Naive thymus-derived CD8-positive, alpha-beta T cell (primary cell): ENCODE results near the gene ITSN1. TPM values are rescaled to one million over a fixed set of nuclear protein-coding genes. Genes with fewer than 3 reads are reported as not detected.

Source experiments
- ATAC-seq, 2 donors: fragments of 150-1000 bp; cut with Tn5 transposase in 1 of 2; sonication (Bioruptor Pico), chemical (Tn5 transposase) in 1 of 2; 1 replicate in 1 of 2; 2 replicates in 1 of 2; pipeline ENCODE4 v1.10.0; 2021; ENCODE audit warnings: mild to moderate bottlenecking in 2 of 2, moderate library complexity in 2 of 2
- POLR2A ChIA-PET: fragments of 350-600 bp; sonication (Branson Sonifier 250); formaldehyde crosslinking; loops from one replicate; lab custom pipeline; 2021; ENCODE audit warnings: antibody characterized with exemption; lab: Charles Lee
- DNase-seq, 10 donors: peaks; one replicate each; pipeline versions ENCODE4 v3.0.0 to v3.0.0-alpha.2; 2020 to 2022
- H3K27ac Mint-ChIP-seq, 10 donors: one replicate each; pipeline ENCODE4 v1.8.0; 2020 to 2022; ENCODE audit warnings: mild to moderate bottlenecking in 10 of 10, mixed read lengths in 10 of 10, moderate library complexity in 4 of 10, inconsistent platforms in 1 of 10
- H3K27me3 Mint-ChIP-seq, 5 donors: one replicate each; pipeline ENCODE4 v1.8.0; 2021 to 2022; ENCODE audit warnings: mixed read lengths in 5 of 5
- H3K36me3 Mint-ChIP-seq, 3 donors: one replicate each; pipeline ENCODE4 v1.8.0; 2020 to 2022; ENCODE audit warnings: mixed read lengths in 3 of 3, mild to moderate bottlenecking in 2 of 3, inconsistent platforms in 1 of 3
- H3K4me1 Mint-ChIP-seq, 4 donors: one replicate each; pipeline ENCODE4 v1.8.0; 2021 to 2022; ENCODE audit warnings: mixed read lengths in 4 of 4
- H3K4me3 Mint-ChIP-seq, 10 donors: one replicate each; pipeline ENCODE4 v1.8.0; 2020 to 2022; ENCODE audit warnings: mild to moderate bottlenecking in 10 of 10, mixed read lengths in 10 of 10, moderate library complexity in 6 of 10, inconsistent platforms in 1 of 10
- H3K9me3 Mint-ChIP-seq, 9 donors: one replicate each; pipeline ENCODE4 v1.8.0; 2020 to 2022; ENCODE audit warnings: mixed read lengths in 9 of 9, mild to moderate bottlenecking in 3 of 9, inconsistent platforms in 1 of 9, moderate library complexity in 1 of 9
- polyA plus RNA-seq, 3 donors: library from polyadenylated mRNA; unstranded; fragments of 300-500 nt; fragmentation: Illumina TruSeq; gene quantifications; one replicate each; pipeline ENCODE4 v1.2.3, GENCODE V29; 2021
- total RNA-seq, 8 experiments: library from RNA in 2 of 8; stranded (reverse) in 2 of 8; gene quantifications; one replicate each; pipeline ENCODE4 v1.2.3 and lab custom pipeline; 2021 to 2026

ITSN1 gene
- total and polyA plus RNA-seq, 5 experiments from 2014 or later, result 0.15 to 4.3 (median 0.88) TPM

- H3K4me3 Mint-ChIP-seq, result no peak overlapping the region
- no peaks in the 10 kb centered on the region for H3K36me3 Mint-ChIP-seq
- POLR2A ChIA-PET, result no interaction called here
- no peaks in the 10 kb centered on the region for H3K4me1 Mint-ChIP-seq
- ATAC-seq, result no peak
- DNase-seq, result no peak
- H3K27ac Mint-ChIP-seq, result peak overlapping the region in 1 of 10 donors; percentile 40
- peaks cover 0 to 6% (median 1%) of the 10 kb centered on the region in 5 donors for H3K27me3 Mint-ChIP-seq
- H3K9me3 Mint-ChIP-seq, result no peaks in the 10 kb centered on the region
These were observed 46.1 kb downstream of the ITSN1 start for GRCh38 chr21:33688353-33688752.

- H3K27ac Mint-ChIP-seq, result no peak overlapping the region
- ATAC-seq (no peak), DNase-seq (no peak)
- no peaks in the 10 kb centered on the region for H3K4me1 Mint-ChIP-seq
- no peak overlapping the region for H3K4me3 Mint-ChIP-seq
- peaks cover 0 to 4% (median 1%) of the 10 kb centered on the region in 5 donors for H3K27me3 Mint-ChIP-seq
- H3K9me3 Mint-ChIP-seq, result no peaks in the 10 kb centered on the region
- POLR2A ChIA-PET, result no interaction called here
- no peaks in the 10 kb centered on the region for H3K36me3 Mint-ChIP-seq
These were observed 48.6 kb downstream of the ITSN1 start for GRCh38 chr21:33690874-33691273.

GRCh38 chr21:33691945-33692603, 49.8 kb downstream of the ITSN1 start:
- no peaks in the 10 kb centered on the region for H3K9me3 Mint-ChIP-seq
- H3K4me1 Mint-ChIP-seq, result no peaks in the 10 kb centered on the region
- no peak overlapping the region for H3K27ac Mint-ChIP-seq
- DNase-seq (no peak), ATAC-seq (no peak)
- no peak overlapping the region for H3K4me3 Mint-ChIP-seq
- no peaks in the 10 kb centered on the region for H3K36me3 Mint-ChIP-seq
- peaks cover 0 to 4% (median 1%) of the 10 kb centered on the region in 5 donors for H3K27me3 Mint-ChIP-seq
- POLR2A ChIA-PET, result no interaction called here

DNA sequence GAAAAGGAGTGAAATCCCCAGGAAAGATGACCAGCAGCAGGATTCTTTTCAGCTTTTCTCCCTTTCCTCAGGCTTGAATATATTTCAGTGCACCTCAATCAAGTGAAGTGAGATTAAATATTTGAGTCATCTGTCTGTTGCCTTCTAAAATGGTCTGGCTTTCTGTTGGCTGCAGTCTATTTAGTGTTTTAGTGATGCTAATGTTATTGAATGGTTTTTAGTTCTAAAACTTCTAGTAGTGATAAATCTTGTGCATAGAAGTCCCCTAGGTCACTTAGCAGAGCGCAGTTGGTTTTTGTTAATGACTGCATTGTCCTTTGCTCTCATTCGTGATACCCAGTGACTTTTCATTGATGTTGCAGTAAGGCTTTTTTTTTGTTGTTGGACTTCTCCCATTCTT, 53.5 kb downstream of the ITSN1 start:
- Mint-ChIP-seq H3K4me1 (no peaks in the 10 kb centered on the region), H3K27me3 (peaks cover 0 to 7% (median 2%) of the 10 kb centered on the region in 5 donors), H3K36me3 (no peaks in the 10 kb centered on the region), H3K9me3 (no peaks in the 10 kb centered on the region), H3K4me3 (no peak overlapping the region), H3K27ac (no peak overlapping the region)
- POLR2A ChIA-PET, result no interaction called here
- DNase-seq, result no peak
- no peak for ATAC-seq

DNA sequence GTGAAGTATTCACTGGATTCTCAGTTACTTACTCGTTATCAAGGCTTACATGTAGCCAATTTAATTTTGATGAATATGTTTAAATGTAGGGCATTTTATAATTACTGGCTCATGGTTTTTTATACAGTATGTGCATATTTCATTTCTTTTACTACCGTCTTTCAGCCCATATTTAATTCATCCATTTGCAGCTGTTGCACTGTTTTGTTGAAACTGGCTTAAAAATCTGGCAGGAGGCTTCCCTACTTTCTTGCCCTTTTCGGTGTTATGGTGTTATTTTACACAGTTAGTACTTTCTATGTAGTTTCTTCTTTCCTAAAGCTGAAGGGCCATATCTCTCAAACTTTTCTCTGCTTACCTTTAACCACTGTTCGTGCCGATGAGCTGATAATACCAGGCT, 54.2 kb downstream of the ITSN1 start:
- no peaks in the 10 kb centered on the region for H3K36me3 Mint-ChIP-seq
- no peak for ATAC-seq
- H3K4me1 Mint-ChIP-seq, result no peaks in the 10 kb centered on the region

GRCh38 chr21:33698087-33698860, 56.0 kb downstream of the ITSN1 start:
- POLR2A ChIA-PET, result no interaction called here
- H3K27ac Mint-ChIP-seq, result peak overlapping the region in 1 of 10 donors; percentile 7

More for the DNA sequence above, 54.2 kb downstream of the ITSN1 start:
- H3K27ac Mint-ChIP-seq, result no peak overlapping the region
- H3K4me3 Mint-ChIP-seq, result no peak overlapping the region
- H3K9me3 Mint-ChIP-seq, result no peaks in the 10 kb centered on the region
- H3K27me3 Mint-ChIP-seq, result peaks cover 0 to 7% (median 2%) of the 10 kb centered on the region in 5 donors
- DNase-seq, result no peak
- POLR2A ChIA-PET, result no interaction called here

DNA sequence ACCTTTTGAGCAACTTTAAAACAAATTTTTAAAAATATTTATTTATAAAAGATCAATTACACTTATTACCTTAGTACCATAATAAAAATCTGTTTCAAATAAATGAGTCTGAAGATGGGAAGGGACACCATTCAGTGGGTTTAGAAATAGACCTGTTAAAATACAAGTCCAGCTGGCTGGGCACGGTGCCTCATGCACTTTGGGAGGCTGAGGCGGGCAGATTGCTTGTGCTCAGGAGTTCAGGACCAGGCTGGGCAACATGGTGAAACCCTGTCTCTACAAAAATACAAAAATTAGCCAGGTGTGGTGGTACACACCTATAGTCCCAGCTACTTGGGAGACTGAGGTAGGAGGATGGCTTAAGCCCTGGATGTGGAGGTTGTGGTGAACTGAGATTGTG, 57.0 kb downstream of the ITSN1 start:
- Mint-ChIP-seq H3K27ac (no peak overlapping the region), H3K36me3 (no peaks in the 10 kb centered on the region), H3K4me3 (no peak overlapping the region), H3K4me1 (peaks cover 0 to 7% (median 3%) of the 10 kb centered on the region in 4 donors), H3K9me3 (no peaks in the 10 kb centered on the region), H3K27me3 (peaks cover 0 to 7% (median 2%) of the 10 kb centered on the region in 5 donors)
- POLR2A ChIA-PET, result no interaction called here
- DNase-seq, result no peak
- no peak for ATAC-seq

More at GRCh38 chr21:33698087-33698860, 56.0 kb downstream of the ITSN1 start:
- Mint-ChIP-seq H3K27me3 (peaks cover 0 to 7% (median 2%) of the 10 kb centered on the region in 5 donors), H3K4me3 (no peak overlapping the region), H3K4me1 (no peaks in the 10 kb centered on the region), H3K9me3 (no peaks in the 10 kb centered on the region), H3K36me3 (no peaks in the 10 kb centered on the region)
- DNase-seq, result no peak
- ATAC-seq, result no peak

DNA sequence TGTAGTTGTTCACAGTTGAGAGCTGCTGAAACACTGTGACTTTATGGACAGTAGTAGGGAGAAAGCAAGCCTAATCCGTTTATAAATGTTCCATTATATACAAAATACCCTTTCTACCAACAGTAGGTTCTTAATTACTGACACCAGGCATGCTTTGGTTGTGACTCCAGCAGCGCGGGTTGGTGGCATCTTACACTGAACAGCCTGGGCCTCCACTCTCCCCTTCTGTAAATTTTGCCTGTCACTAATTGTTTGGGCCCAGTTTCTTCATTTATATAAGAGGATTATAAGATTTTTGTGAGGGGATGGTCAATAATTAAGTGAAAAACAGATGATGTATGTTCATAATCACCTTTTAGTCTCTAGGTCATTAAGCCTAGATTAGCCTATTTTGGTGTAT, 58.2 kb downstream of the ITSN1 start:
- POLR2A ChIA-PET, result no interaction called here
- ATAC-seq (no peak), DNase-seq (no peak)
- H3K9me3 Mint-ChIP-seq, result no peaks in the 10 kb centered on the region
- peaks cover 0 to 7% (median 2%) of the 10 kb centered on the region in 5 donors for H3K27me3 Mint-ChIP-seq
- H3K36me3 Mint-ChIP-seq, result no peaks in the 10 kb centered on the region
- H3K27ac Mint-ChIP-seq, result no peak overlapping the region
- H3K4me3 Mint-ChIP-seq, result no peak overlapping the region
- H3K4me1 Mint-ChIP-seq, result peaks cover 0 to 8% (median 4%) of the 10 kb centered on the region in 4 donors

DNA sequence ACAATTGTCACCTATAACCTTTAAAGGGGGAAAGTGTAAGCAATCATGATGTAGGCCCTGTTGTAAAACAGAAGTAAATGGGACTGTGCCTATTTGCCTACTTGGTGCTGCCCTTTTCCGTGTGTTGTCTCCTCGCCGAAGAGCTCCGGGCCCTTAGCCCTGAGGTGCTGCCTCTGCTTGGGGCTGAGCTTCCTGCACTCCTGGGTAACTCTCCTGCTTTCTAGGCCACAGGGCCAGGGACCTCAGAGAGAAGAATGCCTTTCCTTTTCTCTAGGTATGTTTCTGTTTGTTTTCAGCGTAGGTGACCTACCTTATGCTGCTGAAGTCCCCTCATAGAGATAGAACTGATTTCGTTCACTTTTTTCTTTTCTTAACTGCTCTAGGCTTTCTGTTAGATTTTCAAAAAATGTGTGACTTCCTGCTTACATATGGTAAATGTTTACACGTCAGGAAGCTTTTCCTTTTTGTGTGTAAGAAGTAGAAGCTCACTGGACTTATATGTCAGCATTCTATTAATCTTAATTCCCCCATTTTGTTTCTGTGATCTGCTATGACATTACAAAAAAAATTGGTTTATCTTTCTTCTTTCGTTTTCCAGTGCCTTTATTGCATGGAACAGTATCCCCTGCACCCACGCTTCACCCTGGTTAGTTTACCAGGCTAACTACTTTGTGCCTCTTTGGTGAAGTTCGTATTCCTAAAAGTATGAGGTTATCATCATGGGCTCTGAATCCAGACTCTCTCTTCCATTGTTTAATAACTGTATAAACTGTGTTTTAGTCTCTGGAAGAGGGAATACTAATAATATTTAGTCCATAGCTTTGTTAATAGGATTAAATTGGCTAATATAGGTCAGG, 61.7 kb downstream of the ITSN1 start:
- Mint-ChIP-seq H3K4me1 (peaks cover 0 to 8% (median 4%) of the 10 kb centered on the region in 4 donors), H3K4me3 (peak overlapping the region in 2 of 10 donors; percentile 31 to 73), H3K27ac (peak overlapping the region in 6 of 10 donors; percentile 24 to 86 (median 52)), H3K9me3 (peaks cover 0 to 15% (median 7%) of the 10 kb centered on the region in 9 donors), H3K36me3 (peaks cover 0 to 4% (median 3%) of the 10 kb centered on the region in 3 donors), H3K27me3 (peaks cover 0 to 7% (median 2%) of the 10 kb centered on the region in 5 donors)
- POLR2A ChIA-PET, result no interaction called here
- ATAC-seq (no peak), DNase-seq (no peak)

DNA sequence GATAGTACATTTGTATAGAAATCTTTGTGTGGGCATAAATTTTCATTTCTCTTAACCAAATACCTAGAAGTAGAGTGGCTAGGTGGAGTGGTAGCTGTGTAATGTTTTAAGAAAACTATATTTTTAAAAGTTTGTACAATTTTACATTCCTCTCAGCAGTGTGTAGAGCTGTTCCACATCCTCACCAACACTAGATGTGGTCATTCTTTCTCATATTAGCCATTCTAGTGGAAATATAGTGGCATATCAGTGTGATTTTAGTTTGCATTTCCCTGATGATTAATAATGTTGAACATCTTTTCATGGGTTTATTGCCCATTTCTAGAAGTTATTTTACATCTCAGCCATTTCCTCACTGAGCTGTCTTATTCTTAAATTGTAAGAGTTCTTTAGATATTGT, 65.5 kb downstream of the ITSN1 start:
- peaks cover 2 to 8% (median 4%) of the 10 kb centered on the region in 4 donors for H3K4me1 Mint-ChIP-seq
- POLR2A ChIA-PET, result no interaction called here
- DNase-seq (no peak), ATAC-seq (no peak)
- H3K27me3 Mint-ChIP-seq, result no peaks in the 10 kb centered on the region
- peaks cover 0 to 11% (median 5%) of the 10 kb centered on the region in 3 donors for H3K36me3 Mint-ChIP-seq
- no peak overlapping the region for H3K27ac Mint-ChIP-seq
- no peak overlapping the region for H3K4me3 Mint-ChIP-seq
- peaks cover 0 to 22% (median 13%) of the 10 kb centered on the region in 9 donors for H3K9me3 Mint-ChIP-seq

DNA sequence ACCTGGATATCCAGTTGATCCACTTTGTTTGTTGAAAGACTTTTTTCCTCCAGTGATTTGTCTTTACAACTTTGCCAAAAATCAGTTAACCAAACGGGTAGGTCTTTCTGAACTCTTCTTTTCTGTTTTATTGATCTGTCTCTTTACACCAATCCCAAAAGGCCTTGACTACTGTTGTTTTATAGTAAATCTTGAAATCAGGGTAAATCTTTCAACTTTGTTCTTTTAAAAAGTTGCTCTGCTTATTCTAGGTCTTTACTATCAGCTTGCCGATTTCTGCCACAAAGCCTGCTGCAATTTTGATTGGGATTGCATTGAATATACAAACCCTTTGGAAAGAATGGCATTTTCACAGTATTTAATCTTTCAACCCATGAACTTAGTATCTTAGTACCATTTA, 66.6 kb downstream of the ITSN1 start:
- POLR2A ChIA-PET, result no interaction called here
- H3K4me3 Mint-ChIP-seq, result no peak overlapping the region
- H3K36me3 Mint-ChIP-seq, result peaks cover 0 to 11% (median 5%) of the 10 kb centered on the region in 3 donors
- no peak for ATAC-seq
- H3K9me3 Mint-ChIP-seq, result peaks cover 0 to 22% (median 13%) of the 10 kb centered on the region in 9 donors
- H3K4me1 Mint-ChIP-seq, result peaks cover under 1 to 6% (median 3%) of the 10 kb centered on the region in 4 donors
- H3K27ac Mint-ChIP-seq, result no peak overlapping the region
- no peaks in the 10 kb centered on the region for H3K27me3 Mint-ChIP-seq
- DNase-seq, result no peak

DNA sequence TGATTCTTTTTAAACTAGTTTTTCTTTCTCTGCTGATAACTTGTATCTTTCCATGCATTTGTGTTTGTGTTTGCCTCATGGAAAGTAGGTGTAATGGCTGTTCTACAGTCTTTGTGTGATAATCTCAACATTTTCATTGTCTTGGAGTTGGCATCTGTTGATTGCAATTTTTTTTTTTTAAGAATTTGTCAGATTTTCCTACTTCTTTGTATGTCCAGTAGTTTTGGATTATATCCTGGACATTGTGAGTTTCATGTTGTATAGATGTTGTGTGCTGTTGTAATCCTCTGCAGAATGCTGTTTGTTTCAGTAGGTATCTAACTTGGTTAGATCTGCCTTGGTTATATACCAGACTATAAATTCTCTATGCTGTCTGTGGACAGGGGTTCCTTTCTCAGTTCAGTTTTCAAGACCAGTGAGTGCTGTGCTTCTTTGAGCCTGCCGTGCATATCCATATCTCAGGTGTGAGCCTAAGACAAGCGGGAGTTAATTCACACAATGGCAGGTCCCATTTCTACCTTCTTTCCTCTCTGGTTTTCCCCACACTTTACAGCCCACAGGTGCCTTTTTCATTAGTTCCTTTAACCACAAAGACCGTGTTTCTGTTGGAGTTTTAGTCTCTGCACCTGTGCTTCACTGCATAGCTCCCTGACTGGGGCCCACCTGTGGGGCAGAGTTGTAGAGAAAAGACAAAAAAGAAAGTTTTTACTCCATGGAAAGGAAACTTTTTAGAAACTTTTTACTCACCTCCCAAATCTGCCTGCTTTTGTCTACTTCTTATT, 69.9 kb downstream of the ITSN1 start:
- H3K27me3 Mint-ChIP-seq, result peaks cover 0 to 4% (median 0%) of the 10 kb centered on the region in 5 donors

More for the DNA sequence above, 69.9 kb downstream of the ITSN1 start:
- peaks cover 0 to 22% (median 13%) of the 10 kb centered on the region in 9 donors for H3K9me3 Mint-ChIP-seq
- peaks cover 0 to 2% (median under 1%) of the 10 kb centered on the region in 4 donors for H3K4me1 Mint-ChIP-seq
- POLR2A ChIA-PET, result no interaction called here
- H3K4me3 Mint-ChIP-seq, result no peak overlapping the region
- ATAC-seq (no peak), DNase-seq (no peak)
- H3K36me3 Mint-ChIP-seq, result peaks cover 0 to 11% (median 5%) of the 10 kb centered on the region in 3 donors
- H3K27ac Mint-ChIP-seq, result no peak overlapping the region
